ENCODE measurements around the gene TNS3. TPM values are rescaled to one million over a fixed set of nuclear protein-coding genes. Genes with fewer than 3 reads are reported as not detected.

The TNS3 gene
- total and polyA plus RNA-seq, 2 of the 13 experiments (the other 11 are each of a cell fraction or from before 2014, with no cell fraction given): 52.9 to 55.7 TPM

GRCh38 chr7:47241112-47242065 is 340.5 kb downstream of the TNS3 start (continued):
- TF ChIP-seq KAT8 (CRISPR knock-in tag; IDR thresholded peaks at IDR 0.05) (no peak), RXRA (CRISPR knock-in tag; IDR thresholded peaks at IDR 0.05) (no peak), ZNF253 (CRISPR knock-in tag; IDR thresholded peaks at IDR 0.05; ENCODE audit: borderline replicate concordance) (no peak)

GRCh38 chr7:47239931-47240421 is 341.9 kb downstream of the TNS3 start:
- DNase-seq (ENCODE audit: low spot score): no peak
- Histone ChIP-seq H2AFZ (ENCODE audit: low read length) (no peak overlapping the region), H3K4me3 (replicated peaks in 1 of 3; ENCODE audit: insufficient read depth in 1 of 3, low read depth in 2 of 3, low read length in 3 of 3) (no peak overlapping the region), H3K27me3 (ENCODE audit: control insufficient read depth in 1 of 2, insufficient read depth in 2 of 2, low read length in 2 of 2) (peaks cover 0 to 8% of the 10 kb centered on the region in 2 experiments; a peak in 3 of 5 replicates), H3K9ac (ENCODE audit: insufficient read depth, low read depth, low read length) (no peak overlapping the region), H3K9me3 (ENCODE audit: low read length) (no peaks in the 10 kb centered on the region), H3K27ac (ENCODE audit: extremely low read length, insufficient read depth, low read length) (no peak overlapping the region), H3K4me1 (ENCODE audit: insufficient read depth, low read length) (peaks cover 8% of the 10 kb centered on the region; the same call in 1 of the 2 replicates), H3K36me3 (replicated peaks in 1 of 2; ENCODE audit: control insufficient read depth in 1 of 2, insufficient read depth in 2 of 2, low read length in 2 of 2) (no peaks in the 10 kb centered on the region), H3K79me2 (ENCODE audit: insufficient read depth, low read length) (no peaks in the 10 kb centered on the region), H3K4me2 (ENCODE audit: low read depth, low read length) (no peak overlapping the region), H4K20me1 (ENCODE audit: insufficient read depth, low read length) (no peaks in the 10 kb centered on the region)
- intact Hi-C loops (cut with micrococcal nuclease; ENCODE audit: unreplicated experiment): no loop called here
- POLR2A ChIA-PET: no interaction called here
- peak; percentile 45 for ATAC-seq
- BruUV-seq (replicated peaks): no TSS peak
- WGBS (ENCODE audit: low lambda C conversion rate): 5% methylated on average over 3 of the region's 3 CpGs
- no peak for FAIRE-seq
- CTCF ChIA-PET (ENCODE audit: low intra/inter-chr PET ratio, low total read pairs): no interaction called here
- in situ Hi-C loops (cut with HindIII; ENCODE audit: extremely low pct_ligation_motif_present, low pct_unique_long_range_greater_than_20kb): no loop called here
- TF ChIP-seq ZNF776 (CRISPR knock-in tag; IDR thresholded peaks at IDR 0.05) (no peak), ZUFSP (CRISPR knock-in tag; IDR thresholded peaks at IDR 0.05; ENCODE audit: borderline replicate concordance) (no peak), ZNF691 (CRISPR knock-in tag; IDR thresholded peaks at IDR 0.05; ENCODE audit: borderline replicate concordance, low read depth) (no peak), CEBPG (CRISPR knock-in tag; IDR thresholded peaks at IDR 0.05) (no peak), ARNTL (CRISPR knock-in tag; IDR thresholded peaks at IDR 0.05) (no peak), SRF (IDR thresholded peaks at IDR 0.05; ENCODE audit: low read depth, low read length) (no peak), MBNL3 (CRISPR knock-in tag; conservative IDR thresholded peaks at IDR 0.05) (no peak), GPBP1L1 (CRISPR knock-in tag; IDR thresholded peaks at IDR 0.05) (no peak), POGK (CRISPR knock-in tag; conservative IDR thresholded peaks at IDR 0.05) (no peak), TFAP4 (IDR thresholded peaks at IDR 0.05; ENCODE audit: borderline replicate concordance, low read depth) (no peak), CBFB (CRISPR knock-in tag; IDR thresholded peaks at IDR 0.05) (no peak), ZNF326 (CRISPR knock-in tag; IDR thresholded peaks at IDR 0.05; ENCODE audit: borderline replicate concordance) (no peak), SRSF1 (optimal IDR thresholded peaks at IDR 0.05; ENCODE audit: low read depth, low read length) (no peak)

All from HepG2 (cell line).